ENCODE measurements around the gene TMEM179. TPM values are rescaled to one million over a fixed set of nuclear protein-coding genes. Genes with fewer than 3 reads are reported as not detected.

Gene TMEM179
- total RNA-seq, 1 experiment from 2014 or later, result 11.4 TPM

- Mint-ChIP-seq H3K4me3 (no peak overlapping the region; a peak in 1 of 5 replicates), H3K9me3 (no peaks in the 10 kb centered on the region), H3K27me3 (ENCODE audit: low read depth) (peaks cover 51% of the 10 kb centered on the region), H3K4me1 (peaks cover 0 to 13% of the 10 kb centered on the region in 2 experiments; a peak in 2 of 4 replicates), H3K27ac (no peak overlapping the region), H3K36me3 (ENCODE audit: insufficient read depth in 1 of 3, low read depth in 3 of 3) (no peaks in the 10 kb centered on the region; a peak in 1 of 7 replicates)
- H2AK5ac ChIP-seq (ENCODE audit: insufficient read length, low read length), result no peak overlapping the region
- no peak overlapping the region for H2BK120ac ChIP-seq (ENCODE audit: low read depth, low read length, poor library complexity, severe bottlenecking)
- no peaks in the 10 kb centered on the region for H3K79me2 ChIP-seq (ENCODE audit: insufficient read depth, low read length)
- DNase-seq, result no peak
- no peak overlapping the region for H2BK12ac ChIP-seq (ENCODE audit: insufficient read length, low read depth, low read length)
- H4K8ac ChIP-seq (replicated peaks; ENCODE audit: insufficient read length, low read depth, low read length), result no peak overlapping the region
- no peak overlapping the region for H2AFZ ChIP-seq (ENCODE audit: low read length)
- H3K27ac ChIP-seq (ENCODE audit: insufficient read length, low read depth, low read length), result no peak overlapping the region
- no peak overlapping the region for H3K56ac ChIP-seq (ENCODE audit: insufficient read length, low read depth, low read length)
- H3K79me1 ChIP-seq (ENCODE audit: insufficient read depth, low read depth, low read length, poor library complexity, severe bottlenecking), result no peaks in the 10 kb centered on the region
- no peak overlapping the region for H3K9ac ChIP-seq (ENCODE audit: extremely low read depth, insufficient read length, low read length)
- no peaks in the 10 kb centered on the region for H3K27me3 ChIP-seq (ENCODE audit: insufficient read depth, low read length)
- H3K23ac ChIP-seq (ENCODE audit: insufficient read length, low read depth, low read length), result no peak overlapping the region
- H2BK20ac ChIP-seq (ENCODE audit: low read depth, low read length, poor library complexity, severe bottlenecking), result no peak overlapping the region
- no peaks in the 10 kb centered on the region for H3K23me2 ChIP-seq (ENCODE audit: insufficient read length, low read depth, low read length, poor library complexity, severe bottlenecking)
- no peak overlapping the region for H2BK5ac ChIP-seq (ENCODE audit: insufficient read length, low read length)
- no peak overlapping the region for H3K18ac ChIP-seq (ENCODE audit: insufficient read length, low read depth, low read length)
- H2BK15ac ChIP-seq (ENCODE audit: low read depth, low read length), result no peak overlapping the region
- H3K4ac ChIP-seq (ENCODE audit: low read depth, low read length), result no peak overlapping the region
- no peak overlapping the region for H4K5ac ChIP-seq (ENCODE audit: insufficient read length, low read depth, low read length)
- 93% methylated on average over 2 of the region's 4 CpGs for WGBS (ENCODE audit: extremely low coverage, insufficient read length, low lambda C conversion rate)
- H3T11ph ChIP-seq (ENCODE audit: low read length), result no peak overlapping the region
- H4K20me1 ChIP-seq (ENCODE audit: control insufficient read depth, insufficient read depth, insufficient read length), result no peaks in the 10 kb centered on the region
- H3K9me3 ChIP-seq (ENCODE audit: control insufficient read depth, low read depth, low read length), result no peaks in the 10 kb centered on the region
- H3K4me2 ChIP-seq (ENCODE audit: insufficient read depth, insufficient read length, low read length), result no peak overlapping the region
- no peak overlapping the region for H3K14ac ChIP-seq (ENCODE audit: insufficient read depth, low read length)
- TF ChIP-seq CTCF (conservative IDR thresholded peaks at IDR 0.05), result no peak
- H3K4me1 ChIP-seq (ENCODE audit: insufficient read depth, low read length), result no peaks in the 10 kb centered on the region
- H4K91ac ChIP-seq (ENCODE audit: insufficient read length, low read depth, low read length), result no peak overlapping the region
Measured at GRCh38 chr14:104614126-104614812, 9.7 kb upstream of the TMEM179 start.

All from H9 (cell line).